Measurements from ENCODE around the gene MINK1. TPM values are rescaled to one million over a fixed set of nuclear protein-coding genes. Genes with fewer than 3 reads are reported as not detected.

MINK1 gene
- total RNA-seq, 1 donor from 2014 or later: 26.2 TPM

DNA sequence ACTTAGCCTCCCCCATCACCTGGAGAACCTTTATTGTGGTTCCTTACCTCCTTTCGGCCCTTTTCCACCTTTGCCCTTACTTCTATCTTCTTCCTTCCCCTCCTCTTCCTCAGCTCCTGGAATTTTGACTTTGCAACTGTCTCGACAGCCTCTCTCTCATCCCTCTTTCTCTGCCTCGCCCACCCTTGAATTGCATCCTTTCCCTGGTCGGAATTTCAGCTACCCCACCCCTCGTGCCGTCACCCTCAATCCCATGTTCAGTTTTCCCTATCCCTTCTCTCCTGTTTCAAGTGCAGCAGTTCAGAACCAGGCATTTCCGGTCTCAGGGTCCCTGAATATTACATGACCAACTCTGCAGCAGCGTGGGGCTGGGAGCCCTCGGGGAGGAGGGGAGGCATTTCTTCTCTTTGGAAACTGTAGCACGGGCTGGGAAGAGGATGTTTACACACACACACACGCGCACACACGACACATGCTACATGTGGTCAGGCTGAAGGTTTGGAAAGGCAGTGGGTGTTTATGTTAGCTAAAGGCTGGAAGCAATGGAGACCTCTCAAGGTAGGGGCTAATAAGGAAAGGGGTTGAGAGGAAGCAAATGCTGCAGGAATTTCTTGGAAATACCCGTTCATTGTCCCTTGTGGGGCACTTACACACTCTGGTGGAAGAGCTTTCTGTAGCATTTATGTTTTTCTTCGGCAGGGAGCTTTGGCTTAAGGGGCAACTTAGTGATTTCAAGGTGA is 971 bp downstream of the MINK1 start:
- TF ChIP-seq EZH2 (IDR thresholded peaks at IDR 0.05): no peak
- TF ChIP-seq, protein P1, sequence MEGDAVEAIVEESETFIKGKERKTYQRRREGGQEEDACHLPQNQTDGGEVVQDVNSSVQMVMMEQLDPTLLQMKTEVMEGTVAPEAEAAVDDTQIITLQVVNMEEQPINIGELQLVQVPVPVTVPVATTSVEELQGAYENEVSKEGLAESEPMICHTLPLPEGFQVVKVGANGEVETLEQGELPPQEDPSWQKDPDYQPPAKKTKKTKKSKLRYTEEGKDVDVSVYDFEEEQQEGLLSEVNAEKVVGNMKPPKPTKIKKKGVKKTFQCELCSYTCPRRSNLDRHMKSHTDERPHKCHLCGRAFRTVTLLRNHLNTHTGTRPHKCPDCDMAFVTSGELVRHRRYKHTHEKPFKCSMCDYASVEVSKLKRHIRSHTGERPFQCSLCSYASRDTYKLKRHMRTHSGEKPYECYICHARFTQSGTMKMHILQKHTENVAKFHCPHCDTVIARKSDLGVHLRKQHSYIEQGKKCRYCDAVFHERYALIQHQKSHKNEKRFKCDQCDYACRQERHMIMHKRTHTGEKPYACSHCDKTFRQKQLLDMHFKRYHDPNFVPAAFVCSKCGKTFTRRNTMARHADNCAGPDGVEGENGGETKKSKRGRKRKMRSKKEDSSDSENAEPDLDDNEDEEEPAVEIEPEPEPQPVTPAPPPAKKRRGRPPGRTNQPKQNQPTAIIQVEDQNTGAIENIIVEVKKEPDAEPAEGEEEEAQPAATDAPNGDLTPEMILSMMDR (IDR thresholded peaks at IDR 0.05): no peak
- TF ChIP-seq EZH2phosphoT487 (IDR thresholded peaks at IDR 0.05): no peak
- H4K20me1 ChIP-seq (ENCODE audit: low read depth): peaks cover 34% of the 10 kb centered on the region
- Mint-ChIP-seq H3K36me3 (peaks cover 5% of the 10 kb centered on the region), H3K4me3 (peak overlapping the region; percentile 91), H3K9me3 (no peaks in the 10 kb centered on the region), H3K27me3 (ENCODE audit: insufficient read depth, low read depth) (peaks cover 12% of the 10 kb centered on the region), H3K27ac (peak overlapping the region; percentile 35), H3K4me1 (peaks cover 20% of the 10 kb centered on the region)
- peaks cover 9% of the 10 kb centered on the region for H3K4me1 ChIP-seq
- no peaks in the 10 kb centered on the region for H3K9me3 ChIP-seq (ENCODE audit: low read depth)
- no peaks in the 10 kb centered on the region for H3K36me3 ChIP-seq
- no peak overlapping the region for H3K27ac ChIP-seq
- DNase-seq (ENCODE audit: low spot score): peak; percentile 15
- peaks cover 5% of the 10 kb centered on the region for H3F3A ChIP-seq (ENCODE audit: low read depth)
- no peaks in the 10 kb centered on the region for H3K27me3 ChIP-seq
- peak overlapping the region; percentile 95 for H2AFZ ChIP-seq (replicated peaks)
- peaks cover 45% of the 10 kb centered on the region for H3K79me2 ChIP-seq (ENCODE audit: low read depth)
- H3K4me2 ChIP-seq: peak overlapping the region; percentile 93
- H3K4me3 ChIP-seq: peak overlapping the region; percentile 90
- peak overlapping the region; percentile 10 for H3K9ac ChIP-seq

DNA sequence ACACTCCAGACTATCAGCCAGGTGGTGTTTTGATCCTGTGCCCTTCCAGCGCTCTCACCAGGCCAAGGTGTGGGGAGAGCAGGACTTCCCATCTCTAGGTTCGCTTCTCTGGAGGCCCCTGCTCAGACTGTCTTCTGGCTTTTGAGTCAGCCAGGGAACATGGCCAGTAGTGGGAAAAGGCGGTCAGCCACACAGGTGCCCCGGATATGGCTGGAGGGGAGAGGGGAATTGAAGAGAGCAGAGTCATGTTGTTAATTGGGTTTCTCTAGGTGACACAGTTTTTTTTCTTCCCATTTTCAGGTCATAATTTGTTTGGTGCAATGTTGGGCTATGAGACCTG is 1.5 kb downstream of the MINK1 start:
- Histone ChIP-seq H3K27me3 (no peaks in the 10 kb centered on the region), H2AFZ (replicated peaks) (no peak overlapping the region), H3K27ac (no peak overlapping the region), H3K79me2 (ENCODE audit: low read depth) (peaks cover 50% of the 10 kb centered on the region), H3F3A (ENCODE audit: low read depth) (peaks cover 5% of the 10 kb centered on the region), H3K4me3 (peak overlapping the region; percentile 90), H3K4me1 (peaks cover 9% of the 10 kb centered on the region), H3K36me3 (no peaks in the 10 kb centered on the region), H3K4me2 (peak overlapping the region; percentile 93), H3K9me3 (ENCODE audit: low read depth) (no peaks in the 10 kb centered on the region), H4K20me1 (ENCODE audit: low read depth) (peaks cover 34% of the 10 kb centered on the region), H3K9ac (no peak overlapping the region)
- H3K27me3 Mint-ChIP-seq (ENCODE audit: insufficient read depth, low read depth): peaks cover 9% of the 10 kb centered on the region
- H3K4me3 Mint-ChIP-seq: peak overlapping the region; percentile 91
- no peaks in the 10 kb centered on the region for H3K9me3 Mint-ChIP-seq
- peaks cover 20% of the 10 kb centered on the region for H3K4me1 Mint-ChIP-seq
- TF ChIP-seq, protein P1 (IDR thresholded peaks at IDR 0.05): no peak
- TF ChIP-seq EZH2phosphoT487 (IDR thresholded peaks at IDR 0.05) (no peak), EZH2 (IDR thresholded peaks at IDR 0.05) (no peak)
- H3K36me3 Mint-ChIP-seq: peaks cover 5% of the 10 kb centered on the region
- H3K27ac Mint-ChIP-seq: no peak overlapping the region
- DNase-seq (ENCODE audit: low spot score): no peak

DNA sequence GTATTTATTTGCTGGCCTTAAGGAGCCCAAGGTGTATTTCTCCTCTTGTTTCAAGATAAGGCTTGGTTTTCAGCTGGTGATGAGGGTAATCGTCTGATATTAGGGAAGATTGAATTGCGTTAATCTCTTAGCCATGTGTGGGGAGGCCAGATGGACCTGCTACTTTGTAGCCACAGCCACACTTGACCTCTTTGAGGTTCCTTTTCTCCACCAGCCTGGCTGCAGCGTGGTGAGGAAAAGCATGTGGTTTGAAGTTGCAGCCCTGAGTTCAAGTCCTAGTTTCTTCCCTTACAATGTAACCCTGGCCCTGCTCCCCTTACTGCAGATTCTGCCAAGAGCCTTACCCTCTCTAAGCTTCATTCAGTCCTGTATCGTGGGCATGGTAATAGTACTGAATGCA is 3.1 kb downstream of the MINK1 start:
- peaks cover 34% of the 10 kb centered on the region for H4K20me1 ChIP-seq (ENCODE audit: low read depth)
- Mint-ChIP-seq H3K9me3 (no peaks in the 10 kb centered on the region), H3K27me3 (ENCODE audit: insufficient read depth, low read depth) (peaks cover 9% of the 10 kb centered on the region), H3K27ac (no peak overlapping the region), H3K4me1 (peaks cover 20% of the 10 kb centered on the region), H3K4me3 (no peak overlapping the region), H3K36me3 (peaks cover 5% of the 10 kb centered on the region)
- H3K4me2 ChIP-seq: no peak overlapping the region
- no peaks in the 10 kb centered on the region for H3K9me3 ChIP-seq (ENCODE audit: low read depth)
- H3K4me3 ChIP-seq: no peak overlapping the region
- no peak overlapping the region for H3K27ac ChIP-seq
- no peak overlapping the region for H3K9ac ChIP-seq
- no peaks in the 10 kb centered on the region for H3K36me3 ChIP-seq
- TF ChIP-seq EZH2 (IDR thresholded peaks at IDR 0.05): no peak
- TF ChIP-seq, protein P1 (IDR thresholded peaks at IDR 0.05): no peak
- TF ChIP-seq EZH2phosphoT487 (IDR thresholded peaks at IDR 0.05): no peak
- peaks cover 57% of the 10 kb centered on the region for H3K79me2 ChIP-seq (ENCODE audit: low read depth)
- no peak overlapping the region for H2AFZ ChIP-seq (replicated peaks)
- no peak for DNase-seq (ENCODE audit: low spot score)
- peaks cover 9% of the 10 kb centered on the region for H3K4me1 ChIP-seq
- peaks cover 5% of the 10 kb centered on the region for H3F3A ChIP-seq (ENCODE audit: low read depth)
- H3K27me3 ChIP-seq: no peaks in the 10 kb centered on the region
